Muscle layer of duodenum (tissue), 2 donors: ENCODE data around the gene RHAG.

ENCODE experiments used
- H3K27ac ChIP-seq: one replicate; pipeline ENCODE4 v1.7.0; 2013; ENCODE audit warnings: mild to moderate bottlenecking, low read length
- H3K27me3 ChIP-seq: one replicate; pipeline ENCODE4 v1.7.0; 2013; ENCODE audit warnings: low read depth, mild to moderate bottlenecking, control low read depth, low read length
- H3K36me3 ChIP-seq, 2 donors: one replicate each; pipeline ENCODE4 v1.7.0; 2013; ENCODE audit warnings: low read length in 2 of 2, control low read depth in 1 of 2, mild to moderate bottlenecking in 1 of 2; ENCODE audit not compliant: insufficient read depth in 2 of 2, control insufficient read depth in 1 of 2
- H3K4me1 ChIP-seq, 2 donors: one replicate each; pipeline ENCODE4 v1.7.0; 2013; ENCODE audit warnings: low read length in 2 of 2, mild to moderate bottlenecking in 2 of 2, control low read depth in 1 of 2, moderate library complexity in 1 of 2; ENCODE audit not compliant: insufficient read depth in 2 of 2, control insufficient read depth in 1 of 2
- H3K4me3 ChIP-seq, 2 donors: one replicate each; pipeline ENCODE4 v1.7.0; 2013; ENCODE audit warnings: low read length in 2 of 2, low read depth in 1 of 2, mild to moderate bottlenecking in 1 of 2
- H3K9me3 ChIP-seq, 2 donors: one replicate each; pipeline ENCODE4 v1.7.0; 2013; ENCODE audit warnings: low read length in 2 of 2, control low read depth in 1 of 2, mild to moderate bottlenecking in 1 of 2; ENCODE audit not compliant: control insufficient read depth in 1 of 2
- donor health status: healthy.

The RHAG gene

DNA sequence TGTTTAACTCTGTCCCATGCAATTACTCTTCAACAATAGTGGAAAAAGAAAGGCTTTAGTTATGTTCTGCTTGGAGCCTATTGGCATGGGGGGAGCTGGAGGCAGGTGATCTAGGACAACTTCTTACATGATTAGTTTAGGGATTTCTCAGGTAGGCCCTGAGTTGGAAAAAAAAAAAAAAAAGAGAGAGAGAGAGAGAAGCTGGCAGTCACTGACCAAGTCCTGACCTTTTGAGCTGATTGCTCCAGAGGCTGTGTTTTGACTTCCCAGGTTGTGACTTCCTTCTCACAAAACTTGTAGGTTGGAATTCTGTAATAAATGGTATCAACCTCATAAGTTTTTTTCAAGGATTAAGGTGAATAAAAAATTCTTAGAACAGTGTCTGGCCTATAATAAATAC lies 78.4 kb downstream of the RHAG start:
- Histone ChIP-seq H3K4me3 (no peak overlapping the region), H3K4me1 (no peaks in the 10 kb centered on the region), H3K27ac (no peak overlapping the region), H3K36me3 (no peaks in the 10 kb centered on the region), H3K27me3 (no peaks in the 10 kb centered on the region), H3K9me3 (no peaks in the 10 kb centered on the region)

DNA sequence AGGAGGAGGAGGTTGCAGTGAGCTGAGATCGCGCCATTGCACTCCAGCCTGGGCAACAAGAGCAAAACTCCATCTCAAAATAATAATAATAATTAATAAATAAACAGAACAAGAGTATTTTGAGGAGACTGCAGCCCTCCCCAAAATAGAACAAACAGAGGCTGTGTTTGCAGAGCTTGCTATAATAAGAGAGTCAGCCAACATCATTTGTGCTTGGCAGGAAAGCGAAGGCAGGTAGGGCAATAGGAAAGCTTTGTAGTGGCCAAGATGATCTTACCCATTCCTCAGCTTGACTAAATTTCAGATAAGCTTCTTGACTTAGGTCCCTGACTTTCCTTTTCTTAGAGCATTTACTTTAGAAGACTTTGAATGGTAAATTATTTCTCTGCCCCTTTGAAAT lies 79.5 kb downstream of the RHAG start:
- no peaks in the 10 kb centered on the region for H3K4me1 ChIP-seq
- H3K27ac ChIP-seq: no peak overlapping the region
- no peaks in the 10 kb centered on the region for H3K27me3 ChIP-seq
- no peaks in the 10 kb centered on the region for H3K36me3 ChIP-seq
- H3K9me3 ChIP-seq: no peaks in the 10 kb centered on the region
- H3K4me3 ChIP-seq: no peak overlapping the region

- H3K9me3 ChIP-seq: no peaks in the 10 kb centered on the region
- H3K4me1 ChIP-seq: peaks cover 0 to 4% of the 10 kb centered on the region in 2 donors
- H3K36me3 ChIP-seq: no peaks in the 10 kb centered on the region
- no peak overlapping the region for H3K4me3 ChIP-seq
- H3K27ac ChIP-seq: peak overlapping the region; percentile 5
- no peaks in the 10 kb centered on the region for H3K27me3 ChIP-seq
These were observed 80.2 kb downstream of the RHAG start for GRCh38 chr6:49556429-49556837.

DNA sequence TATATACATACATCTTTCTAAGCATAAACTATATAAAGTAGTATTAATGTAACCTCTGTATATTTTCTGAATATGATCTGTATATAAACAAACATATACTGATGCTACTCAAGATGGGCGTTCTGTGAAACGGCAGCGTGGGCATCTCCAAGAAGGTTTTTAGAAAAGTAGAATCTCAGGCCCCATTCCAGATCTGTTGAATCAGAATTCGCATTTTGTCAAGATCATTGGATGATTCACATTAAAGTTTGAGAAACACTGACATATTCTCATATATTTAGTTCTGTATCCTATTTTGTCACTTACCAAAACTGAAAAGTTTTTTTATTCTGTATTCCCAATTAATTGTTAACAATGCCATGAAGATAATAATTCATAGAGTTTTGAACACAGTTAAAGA lies 80.7 kb downstream of the RHAG start:
- Histone ChIP-seq H3K4me3 (no peak overlapping the region), H3K9me3 (no peaks in the 10 kb centered on the region), H3K27ac (peak overlapping the region; percentile 5), H3K27me3 (no peaks in the 10 kb centered on the region), H3K36me3 (no peaks in the 10 kb centered on the region), H3K4me1 (peaks cover 0 to 8% of the 10 kb centered on the region in 2 donors)
